ENCODE measurements around the gene USP48. TPM values are rescaled to one million over a fixed set of nuclear protein-coding genes. Genes with fewer than 3 reads are reported as not detected.

Gene USP48
- total RNA-seq, 1 donor from 2014 or later = 39.1 TPM

- intact Hi-C loops (cut with micrococcal nuclease) = no loop called here
- no peaks in the 10 kb centered on the region for H3K4me1 ChIP-seq
- no peak overlapping the region for H3K27ac ChIP-seq (replicated peaks)
- no peaks in the 10 kb centered on the region for H3K27me3 ChIP-seq (ENCODE audit: low read depth)
- no peak for DNase-seq
- no peaks in the 10 kb centered on the region for H3K9me3 ChIP-seq (replicated peaks)
- TF ChIP-seq, protein P1, sequence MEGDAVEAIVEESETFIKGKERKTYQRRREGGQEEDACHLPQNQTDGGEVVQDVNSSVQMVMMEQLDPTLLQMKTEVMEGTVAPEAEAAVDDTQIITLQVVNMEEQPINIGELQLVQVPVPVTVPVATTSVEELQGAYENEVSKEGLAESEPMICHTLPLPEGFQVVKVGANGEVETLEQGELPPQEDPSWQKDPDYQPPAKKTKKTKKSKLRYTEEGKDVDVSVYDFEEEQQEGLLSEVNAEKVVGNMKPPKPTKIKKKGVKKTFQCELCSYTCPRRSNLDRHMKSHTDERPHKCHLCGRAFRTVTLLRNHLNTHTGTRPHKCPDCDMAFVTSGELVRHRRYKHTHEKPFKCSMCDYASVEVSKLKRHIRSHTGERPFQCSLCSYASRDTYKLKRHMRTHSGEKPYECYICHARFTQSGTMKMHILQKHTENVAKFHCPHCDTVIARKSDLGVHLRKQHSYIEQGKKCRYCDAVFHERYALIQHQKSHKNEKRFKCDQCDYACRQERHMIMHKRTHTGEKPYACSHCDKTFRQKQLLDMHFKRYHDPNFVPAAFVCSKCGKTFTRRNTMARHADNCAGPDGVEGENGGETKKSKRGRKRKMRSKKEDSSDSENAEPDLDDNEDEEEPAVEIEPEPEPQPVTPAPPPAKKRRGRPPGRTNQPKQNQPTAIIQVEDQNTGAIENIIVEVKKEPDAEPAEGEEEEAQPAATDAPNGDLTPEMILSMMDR (IDR thresholded peaks at IDR 0.05; ENCODE audit: borderline replicate concordance) = no peak
- peaks cover 68% of the 10 kb centered on the region for H3K36me3 ChIP-seq
- H3K4me3 ChIP-seq = no peak overlapping the region
These were observed 57.1 kb downstream of the USP48 start for GRCh38 chr1:21725748-21726392.

DNA sequence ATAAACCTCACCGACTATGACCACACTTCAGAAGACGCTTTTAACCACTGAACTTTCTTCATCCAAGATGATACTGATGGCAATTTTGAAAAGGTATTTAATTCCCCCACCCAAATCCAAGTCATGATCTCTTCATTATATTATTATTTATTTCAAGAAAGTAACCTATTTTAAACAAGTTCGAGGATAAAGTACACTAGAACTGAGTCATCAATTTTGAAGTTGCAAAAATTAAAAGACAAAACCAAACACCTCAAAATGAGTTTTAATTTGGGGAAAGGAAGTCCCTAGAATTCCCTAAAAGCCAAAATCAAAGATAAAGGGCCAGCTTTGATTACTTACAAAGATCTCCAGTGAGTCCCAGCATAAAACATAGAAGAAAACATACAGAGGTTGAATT is 58.4 kb downstream of the USP48 start:
- Histone ChIP-seq H3K36me3 (peaks cover 79% of the 10 kb centered on the region), H3K4me3 (no peak overlapping the region), H3K27ac (replicated peaks) (no peak overlapping the region), H3K4me1 (no peaks in the 10 kb centered on the region), H3K9me3 (replicated peaks) (no peaks in the 10 kb centered on the region), H3K27me3 (ENCODE audit: low read depth) (no peaks in the 10 kb centered on the region)
- TF ChIP-seq, protein P1 (IDR thresholded peaks at IDR 0.05; ENCODE audit: borderline replicate concordance) = no peak
- intact Hi-C loops (cut with micrococcal nuclease) = no loop called here
- DNase-seq = no peak

DNA sequence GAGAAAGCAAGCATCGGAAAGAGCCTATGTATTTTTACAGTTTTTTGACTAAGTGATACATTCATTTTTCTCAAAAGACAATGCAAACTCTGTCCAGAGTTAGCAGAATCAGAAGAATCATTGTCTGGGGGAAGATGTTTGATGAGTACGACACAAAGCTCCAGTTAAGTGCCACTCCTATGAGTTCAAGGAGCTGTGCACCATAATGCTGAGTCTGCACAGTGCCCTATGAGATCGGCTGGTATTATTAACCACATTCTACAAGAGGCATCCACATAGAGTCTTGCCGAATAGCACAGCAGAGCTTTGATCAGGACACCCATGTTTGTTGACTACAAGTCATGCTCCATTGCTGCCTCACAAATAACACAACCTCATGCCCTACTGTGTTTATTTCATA is 58.9 kb downstream of the USP48 start:
- H3K4me1 ChIP-seq = no peaks in the 10 kb centered on the region
- no peak overlapping the region for H3K4me3 ChIP-seq
- peaks cover 79% of the 10 kb centered on the region for H3K36me3 ChIP-seq
- no peaks in the 10 kb centered on the region for H3K9me3 ChIP-seq (replicated peaks)
- no peak for DNase-seq
- H3K27me3 ChIP-seq (ENCODE audit: low read depth) = no peaks in the 10 kb centered on the region
- H3K27ac ChIP-seq (replicated peaks) = no peak overlapping the region
- TF ChIP-seq, protein P1 (IDR thresholded peaks at IDR 0.05; ENCODE audit: borderline replicate concordance) = no peak
- intact Hi-C loops (cut with micrococcal nuclease) = no loop called here

- Histone ChIP-seq H3K4me3 (no peak overlapping the region), H3K9me3 (replicated peaks) (no peaks in the 10 kb centered on the region), H3K4me1 (no peaks in the 10 kb centered on the region), H3K27ac (replicated peaks) (no peak overlapping the region), H3K36me3 (peaks cover 85% of the 10 kb centered on the region), H3K27me3 (ENCODE audit: low read depth) (no peaks in the 10 kb centered on the region)
- intact Hi-C loops (cut with micrococcal nuclease) = no loop called here
- DNase-seq = no peak
- TF ChIP-seq, protein P1 (IDR thresholded peaks at IDR 0.05; ENCODE audit: borderline replicate concordance) = no peak
These were observed 61.5 kb downstream of the USP48 start for GRCh38 chr1:21721295-21721985.

DNA sequence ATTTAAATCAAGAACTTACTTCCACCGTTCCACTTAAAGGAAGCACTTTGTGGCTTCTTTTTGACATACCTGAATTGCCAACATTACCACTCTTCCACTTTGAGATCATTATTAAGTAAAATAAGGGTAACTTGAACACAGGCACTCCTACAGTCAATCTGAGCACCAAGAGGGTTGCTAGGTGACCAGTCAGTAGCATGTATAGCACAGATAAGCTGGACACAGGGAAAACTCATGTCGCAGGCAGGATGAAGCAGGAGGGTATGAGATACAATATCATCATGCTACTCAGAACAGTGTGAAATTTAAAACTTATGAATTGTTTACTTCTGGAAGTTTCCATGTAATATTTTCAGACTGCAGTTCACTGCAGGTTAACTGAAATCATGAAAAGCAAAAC is 66.8 kb downstream of the USP48 start:
- intact Hi-C loops (cut with micrococcal nuclease) = no loop called here
- H3K4me3 ChIP-seq = no peak overlapping the region
- H3K9me3 ChIP-seq (replicated peaks) = no peaks in the 10 kb centered on the region
- no peak for DNase-seq
- TF ChIP-seq, protein P1 (IDR thresholded peaks at IDR 0.05; ENCODE audit: borderline replicate concordance) = no peak
- no peaks in the 10 kb centered on the region for H3K27me3 ChIP-seq (ENCODE audit: low read depth)
- H3K27ac ChIP-seq (replicated peaks) = no peak overlapping the region
- H3K36me3 ChIP-seq = peaks cover 96% of the 10 kb centered on the region
- no peaks in the 10 kb centered on the region for H3K4me1 ChIP-seq

All from left ventricle myocardium inferior (tissue), 1 donor.